DND-41 (cell line): ENCODE measurements around the gene TCF25.

Experiments used
- CTCF ChIP-seq: IDR thresholded peaks from 2 replicates; pipeline ENCODE4 v1.5.1; 2012; ENCODE audit warnings: borderline replicate concordance, low read length, moderate library complexity, mild to moderate bottlenecking; ENCODE audit not compliant: poor library complexity, severe bottlenecking; ENCODE audit errors: extremely low read depth
- EZH2 ChIP-seq: IDR thresholded peaks from 3 replicates; pipeline ENCODE4 v1.6.1; 2012; ENCODE audit warnings: borderline replicate concordance, low read depth, mild to moderate bottlenecking, moderate library complexity, low read length, inconsistent platforms; ENCODE audit not compliant: severe bottlenecking

GRCh38 chr16:89944773-89945172 is 71.4 kb downstream of the TCF25 start:
- TF ChIP-seq CTCF (no peak), EZH2 (no peak)
